Spleen (tissue), 11 donors: ENCODE measurements around the gene PXMP4. TPM values are rescaled to one million over a fixed set of nuclear protein-coding genes. Genes with fewer than 3 reads are reported as not detected.

ENCODE experiments used
- DNase-seq: peaks from one replicate; pipeline ENCODE4 v3.0.0-alpha.2; 2020
- H3K27ac ChIP-seq, 8 donors: fragments of 200-600 bp; sonication (generic) in 7 of 8; 1 replicate in 4 of 8; 2 replicates in 4 of 8; pipeline versions ENCODE4 v1.5.0 to v1.8.0; 2016 to 2021; ENCODE audit warnings: inconsistent platforms in 4 of 8, mild to moderate bottlenecking in 4 of 8, moderate library complexity in 1 of 8
- H3K27me3 ChIP-seq, 7 donors: fragments of 200-600 bp; sonication (generic) in 6 of 7; replicated peaks in 1 of 7; 1 replicate in 4 of 7; 2 replicates in 3 of 7; pipeline versions ENCODE4 v1.5.0 to v1.8.0; 2016 to 2021; ENCODE audit warnings: inconsistent platforms in 3 of 7, mild to moderate bottlenecking in 1 of 7
- H3K36me3 ChIP-seq, 6 donors: fragments of 200-600 bp; sonication (generic) in 5 of 6; 1 replicate in 4 of 6; 2 replicates in 2 of 6; pipeline versions ENCODE4 v1.5.0 to v1.8.0; 2016 to 2021; ENCODE audit warnings: inconsistent platforms in 2 of 6
- H3K4me1 ChIP-seq, 6 donors: fragments of 200-600 bp; sonication (generic) in 5 of 6; 1 replicate in 3 of 6; 2 replicates in 3 of 6; pipeline versions ENCODE4 v1.5.0 to v1.8.0; 2016 to 2021; ENCODE audit warnings: inconsistent platforms in 3 of 6
- H3K4me3 ChIP-seq, 8 donors: fragments of 200-600 bp; sonication (generic) in 7 of 8; 1 replicate in 4 of 8; 2 replicates in 4 of 8; pipeline versions ENCODE4 v1.5.0 to v1.8.0; 2016 to 2021; ENCODE audit warnings: inconsistent platforms in 4 of 8, mild to moderate bottlenecking in 4 of 8, moderate library complexity in 2 of 8
- H3K9me3 ChIP-seq, 8 donors: fragments of 200-600 bp; sonication (generic) in 7 of 8; 1 replicate in 4 of 8; 2 replicates in 4 of 8; pipeline versions ENCODE4 v1.5.0 to v1.8.0; 2016 to 2021; ENCODE audit warnings: inconsistent platforms in 4 of 8
- CTCF ChIP-seq, 11 experiments: fragments of 200-600 bp in 7 of 11; fragments of 450-650 bp in 4 of 11; sonication (generic) in 4 of 11; IDR thresholded peaks in 8 of 11; conservative IDR thresholded peaks in 3 of 11; 1 replicate in 7 of 11; 2 replicates in 4 of 11; pipeline versions ENCODE4 v1.4.0 to v1.8.0; 2016 to 2021; ENCODE audit warnings: antibody characterized with exemption in 11 of 11, inconsistent platforms in 4 of 11, mild to moderate bottlenecking in 1 of 11
- POLR2A ChIP-seq, 3 donors: fragments of 450-650 bp; IDR thresholded peaks; one replicate each; pipeline ENCODE4 v1.5.1; 2017; ENCODE audit warnings: antibody characterized with exemption in 3 of 3, mild to moderate bottlenecking in 1 of 3
- POLR2AphosphoS5 ChIP-seq, 3 donors: sonication (generic); formaldehyde crosslinking; IDR thresholded peaks; one replicate each; pipeline ENCODE4 v1.5.1; 2017; ENCODE audit warnings: antibody characterized with exemption in 3 of 3
- WGBS, 5 donors: extraction: QIAGEN DNeasy Blood & Tissue Kit in 3 of 5; methylation state at CpG; one replicate each; pipeline versions ENCODE4 v1.1.5 to v1.1.7; 2013 to 2018; 5-methylcytosine and 5-hydroxymethylcytosine counted together
- intact Hi-C: fragments of 100-400 bp; cut with DNase I; formaldehyde crosslinking; loops from one replicate; pipeline ENCODE4 v1.15.0; 2023; ENCODE audit warnings: low total_unique reads
- polyA plus RNA-seq, 3 donors: library from polyadenylated mRNA; stranded (reverse); fragments of 200-250 nt; gene quantifications; one replicate each; pipeline ENCODE4 v1.2.1, GENCODE V29; 2013
- total RNA-seq, 7 donors: library from RNA; depleted of rRNA in 3 of 7; stranded (reverse); fragments of >200 nt in 3 of 7; fragmentation: NEBNext Ultra II Directional in 4 of 7; extraction: Animal tissue kit (Norgen Biotek cat#: 25700) in 4 of 7; gene quantifications; one replicate each; pipeline versions ENCODE4 v1.1.0 to v1.2.1, GENCODE V29; 2016 to 2021
- donor health status: healthy with polysubstance abuse.
- donor health status: DM: no; HTN: no; CAD: no; lungs with moderate emphysema.
- donor health status: DM: no; HTN: no; CAD: no.
- donor health status: Bipolar disorder and iron deficiency.
- donor health status: healthy.
- donor health status: DM: no; HTN: no; CAD: no.
- donor health status: DM: yes; HTN: yes; CAD: no.

PXMP4 gene
- total and polyA plus RNA-seq, 10 donors = 2.1 to 14.4 (median 6.9) TPM

DNA sequence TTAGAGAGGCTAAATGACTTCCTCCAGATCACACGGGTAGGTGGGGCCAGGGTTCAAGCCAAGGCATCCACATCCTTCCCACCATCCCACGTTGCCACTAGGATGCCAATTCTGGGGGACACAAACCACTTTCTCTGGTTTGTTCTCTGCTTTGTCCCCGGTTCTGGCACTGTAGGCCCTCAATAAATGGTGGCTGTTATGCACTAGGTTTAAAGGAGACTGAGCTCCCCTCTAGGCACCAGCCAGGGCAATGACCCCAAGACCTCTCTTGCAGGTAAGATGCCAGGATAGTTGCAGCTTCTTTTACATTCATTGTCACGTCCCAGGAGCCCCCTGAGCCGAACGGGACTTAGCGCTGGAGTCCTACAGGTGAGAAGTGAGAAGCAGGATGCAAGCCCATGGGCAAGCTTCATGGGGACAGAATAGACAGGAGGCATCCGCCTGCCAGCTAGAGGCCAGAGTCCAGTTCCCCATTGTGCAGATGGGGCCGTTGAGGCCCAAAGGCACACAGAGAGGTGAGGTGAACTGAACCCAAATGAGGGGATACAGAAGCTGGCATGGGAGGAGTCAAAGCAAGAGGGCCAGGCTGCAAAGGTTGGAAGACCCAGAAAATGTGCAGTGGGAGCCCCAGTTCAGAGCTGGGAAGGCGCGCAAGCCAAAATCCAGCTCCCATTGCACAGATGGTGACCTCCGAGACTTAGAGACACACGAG lies 677 bp downstream of the PXMP4 start:
- peaks cover 0 to 13% (median 4%) of the 10 kb centered on the region in 6 donors for H3K36me3 ChIP-seq
- no peaks in the 10 kb centered on the region for H3K9me3 ChIP-seq
- no peaks in the 10 kb centered on the region for H3K27me3 ChIP-seq
- H3K27ac ChIP-seq = peak overlapping the region; percentile 24 to 89 (median 80)
- peaks cover 11 to 39% (median 23%) of the 10 kb centered on the region in 6 donors for H3K4me1 ChIP-seq
- peak overlapping the region; percentile 60 to 96 (median 81) for H3K4me3 ChIP-seq
- intact Hi-C loops = no loop called here
- TF ChIP-seq CTCF (IDR thresholded peaks at IDR 0.05 in 8 of 11, conservative IDR thresholded peaks at IDR 0.05 in 3 of 11) (no peak), POLR2A (IDR thresholded peaks at IDR 0.05) (no peak), POLR2AphosphoS5 (IDR thresholded peaks at IDR 0.05) (no peak)
- no peak for DNase-seq
- 48 to 60% (median 52%) methylated on average over 13 of the region's 13 CpGs for WGBS, 5 donors

DNA sequence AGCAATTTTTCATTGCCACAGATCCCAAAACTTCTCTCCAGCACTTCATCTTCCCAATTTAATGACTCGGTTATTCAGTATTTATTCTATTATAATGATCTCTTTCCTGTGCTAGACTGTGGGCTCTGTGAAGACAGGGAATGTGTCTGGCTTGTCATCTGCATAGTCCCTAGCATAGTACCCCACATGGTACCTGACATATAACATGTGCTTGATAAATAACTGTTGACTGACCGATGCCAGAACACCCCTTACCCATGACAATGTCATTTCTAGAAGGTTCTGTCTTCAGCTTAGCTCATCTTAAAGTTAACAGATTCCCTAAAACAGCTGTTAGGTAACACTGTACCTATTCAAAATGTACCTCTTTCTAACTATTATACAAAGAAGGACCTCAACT lies 3.6 kb downstream of the PXMP4 start:
- H3K27me3 ChIP-seq = no peaks in the 10 kb centered on the region
- no peak overlapping the region for H3K4me3 ChIP-seq
- H3K36me3 ChIP-seq = peaks cover 0 to 42% (median 31%) of the 10 kb centered on the region in 6 donors
- TF ChIP-seq POLR2A (IDR thresholded peaks at IDR 0.05) (no peak), CTCF (IDR thresholded peaks at IDR 0.05 in 8 of 11, conservative IDR thresholded peaks at IDR 0.05 in 3 of 11) (no peak), POLR2AphosphoS5 (IDR thresholded peaks at IDR 0.05) (no peak)
- no peak overlapping the region for H3K27ac ChIP-seq
- DNase-seq = no peak
- WGBS, 5 donors = 82 to 95% (median 91%) methylated on average over 2 of the region's 2 CpGs
- intact Hi-C loops = no loop called here
- H3K4me1 ChIP-seq = peaks cover 11 to 32% (median 22%) of the 10 kb centered on the region in 6 donors
- H3K9me3 ChIP-seq = no peaks in the 10 kb centered on the region

GRCh38 chr20:33713865-33714367 lies 6.2 kb downstream of the PXMP4 start:
- intact Hi-C loops = no loop called here
- TF ChIP-seq POLR2AphosphoS5 (IDR thresholded peaks at IDR 0.05) (no peak), POLR2A (IDR thresholded peaks at IDR 0.05) (no peak)
- H3K36me3 ChIP-seq = peaks cover 0 to 59% (median 41%) of the 10 kb centered on the region in 6 donors
- 84 to 93% (median 91%) methylated on average over 10 of the region's 10 CpGs for WGBS, 5 donors
- no peak overlapping the region for H3K4me3 ChIP-seq
- no peaks in the 10 kb centered on the region for H3K9me3 ChIP-seq
- no peak overlapping the region for H3K27ac ChIP-seq
- no peaks in the 10 kb centered on the region for H3K27me3 ChIP-seq
- peaks cover 0 to 12% (median 5%) of the 10 kb centered on the region in 6 donors for H3K4me1 ChIP-seq
- no peak for DNase-seq

GRCh38 chr20:33711446-33711738 lies 8.7 kb downstream of the PXMP4 start:
- Histone ChIP-seq H3K4me1 (no peaks in the 10 kb centered on the region), H3K36me3 (peaks cover 0 to 84% (median 56%) of the 10 kb centered on the region in 6 donors), H3K27me3 (no peaks in the 10 kb centered on the region), H3K27ac (no peak overlapping the region), H3K4me3 (no peak overlapping the region), H3K9me3 (no peaks in the 10 kb centered on the region)
- DNase-seq = no peak
- intact Hi-C loops = no loop called here
- 0 to 100% (median 88%) methylated on average over 1 of the region's 1 CpG for WGBS, 5 donors
- TF ChIP-seq CTCF (IDR thresholded peaks at IDR 0.05 in 8 of 11, conservative IDR thresholded peaks at IDR 0.05 in 3 of 11) (no peak), POLR2AphosphoS5 (IDR thresholded peaks at IDR 0.05) (no peak), POLR2A (IDR thresholded peaks at IDR 0.05) (no peak)
